ENCODE results near the gene RGS6. TPM values are rescaled to one million over a fixed set of nuclear protein-coding genes. Genes with fewer than 3 reads are reported as not detected.

The RGS6 gene
- total RNA-seq, 1 donor from 2014 or later = 0.34 TPM

- H3K9ac ChIP-seq (ENCODE audit: low read length) = no peak overlapping the region
- H3K27ac ChIP-seq (ENCODE audit: low read depth, low read length) = no peak overlapping the region
- peaks cover 5% of the 10 kb centered on the region for H3K9me3 Mint-ChIP-seq (ENCODE audit: unreplicated experiment)
- H3K4me3 Mint-ChIP-seq (ENCODE audit: unreplicated experiment) = no peak overlapping the region
- H3K27ac Mint-ChIP-seq (ENCODE audit: unreplicated experiment) = no peak overlapping the region
- no peak overlapping the region for H2AFZ ChIP-seq (ENCODE audit: low read depth, low read length)
- H3K4me3 ChIP-seq (ENCODE audit: insufficient read depth, low read depth, low read length) = no peak overlapping the region
- no peak for TF ChIP-seq EZH2 (IDR thresholded peaks at IDR 0.05; ENCODE audit: insufficient read depth, low read length)
- TF ChIP-seq CTCF (IDR thresholded peaks at IDR 0.05; ENCODE audit: insufficient read depth, low read depth, low read length) = no peak
- no peaks in the 10 kb centered on the region for H3K79me2 ChIP-seq (ENCODE audit: insufficient read depth, low read length)
- H3K4me1 ChIP-seq (ENCODE audit: insufficient read depth, low read length) = no peaks in the 10 kb centered on the region
- H3K36me3 ChIP-seq (ENCODE audit: insufficient read depth, low read length) = no peaks in the 10 kb centered on the region
- no peak for FAIRE-seq
- H3K4me2 ChIP-seq (ENCODE audit: low read length) = no peak overlapping the region
- H3K4me1 Mint-ChIP-seq (ENCODE audit: low read depth, unreplicated experiment) = peaks cover 3% of the 10 kb centered on the region
- DNase-seq (ENCODE audit: low read depth) = no peak
- no peaks in the 10 kb centered on the region for H3K27me3 ChIP-seq (ENCODE audit: insufficient read depth, low read length)
- peaks cover 13% of the 10 kb centered on the region for H3K27me3 Mint-ChIP-seq (ENCODE audit: low read depth, unreplicated experiment)
- no peaks in the 10 kb centered on the region for H3K9me3 ChIP-seq (ENCODE audit: insufficient read depth, low read depth, low read length)
- H3K36me3 Mint-ChIP-seq (ENCODE audit: low read depth, unreplicated experiment) = peaks cover 3% of the 10 kb centered on the region
- H4K20me1 ChIP-seq (ENCODE audit: insufficient read depth, low read length) = no peaks in the 10 kb centered on the region
Observed at GRCh38 chr14:72503271-72503670, 571.0 kb downstream of the RGS6 start.

DNA sequence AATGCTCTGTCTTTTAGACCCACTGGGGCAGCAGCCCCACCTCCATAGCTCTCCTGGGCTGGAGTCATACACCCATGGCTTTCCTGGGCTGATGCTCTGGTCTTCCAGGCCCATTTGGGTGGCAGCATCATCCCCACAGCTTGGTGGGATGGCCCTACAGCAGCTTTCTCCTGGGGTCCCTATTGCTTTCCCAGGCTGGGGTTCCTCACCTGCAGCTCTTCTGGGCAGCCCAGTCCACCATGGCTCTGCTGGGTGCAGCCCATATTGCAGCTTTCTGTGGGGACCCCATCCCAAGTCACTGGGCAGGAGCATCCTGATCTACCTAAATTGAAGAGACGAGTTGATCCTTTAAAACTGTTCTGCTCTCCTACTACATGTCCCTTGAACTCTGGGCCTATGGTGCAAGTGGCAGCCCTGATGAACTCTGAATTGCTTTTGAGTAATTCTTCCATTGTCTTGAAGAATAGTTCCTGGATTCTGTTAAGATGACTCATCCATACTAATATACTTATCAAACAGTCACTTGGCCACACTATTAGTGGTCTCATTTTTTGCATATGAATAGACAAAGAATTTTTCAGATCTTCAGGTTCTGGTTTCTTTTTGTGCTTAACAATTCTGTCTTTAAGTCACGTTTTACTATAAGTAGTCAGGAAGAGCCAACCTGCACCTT lies 571.6 kb downstream of the RGS6 start:
- Histone ChIP-seq H2AFZ (ENCODE audit: low read depth, low read length) (no peak overlapping the region), H3K36me3 (ENCODE audit: insufficient read depth, low read length) (no peaks in the 10 kb centered on the region), H3K27me3 (ENCODE audit: insufficient read depth, low read length) (no peaks in the 10 kb centered on the region), H3K9me3 (ENCODE audit: insufficient read depth, low read depth, low read length) (no peaks in the 10 kb centered on the region), H4K20me1 (ENCODE audit: insufficient read depth, low read length) (no peaks in the 10 kb centered on the region), H3K4me2 (ENCODE audit: low read length) (no peak overlapping the region), H3K27ac (ENCODE audit: low read depth, low read length) (no peak overlapping the region), H3K9ac (ENCODE audit: low read length) (no peak overlapping the region), H3K79me2 (ENCODE audit: insufficient read depth, low read length) (no peaks in the 10 kb centered on the region), H3K4me3 (ENCODE audit: insufficient read depth, low read depth, low read length) (no peak overlapping the region), H3K4me1 (ENCODE audit: insufficient read depth, low read length) (no peaks in the 10 kb centered on the region)
- Mint-ChIP-seq H3K4me1 (ENCODE audit: low read depth, unreplicated experiment) (peaks cover 3% of the 10 kb centered on the region), H3K4me3 (ENCODE audit: unreplicated experiment) (no peak overlapping the region), H3K27me3 (ENCODE audit: low read depth, unreplicated experiment) (peaks cover 13% of the 10 kb centered on the region), H3K27ac (ENCODE audit: unreplicated experiment) (no peak overlapping the region), H3K36me3 (ENCODE audit: low read depth, unreplicated experiment) (peaks cover 3% of the 10 kb centered on the region), H3K9me3 (ENCODE audit: unreplicated experiment) (peaks cover 5% of the 10 kb centered on the region)
- no peak for TF ChIP-seq EZH2 (IDR thresholded peaks at IDR 0.05; ENCODE audit: insufficient read depth, low read length)
- no peak for TF ChIP-seq CTCF (IDR thresholded peaks at IDR 0.05; ENCODE audit: insufficient read depth, low read depth, low read length)
- peak; percentile 47 for DNase-seq (ENCODE audit: low read depth)
- peak; percentile 26 for FAIRE-seq

GRCh38 chr14:72510566-72510965 lies 578.3 kb downstream of the RGS6 start:
- Histone ChIP-seq H3K27ac (ENCODE audit: low read depth, low read length) (no peak overlapping the region), H3K9ac (ENCODE audit: low read length) (no peak overlapping the region), H2AFZ (ENCODE audit: low read depth, low read length) (no peak overlapping the region), H4K20me1 (ENCODE audit: insufficient read depth, low read length) (no peaks in the 10 kb centered on the region), H3K27me3 (ENCODE audit: insufficient read depth, low read length) (peaks cover 16% of the 10 kb centered on the region), H3K36me3 (ENCODE audit: insufficient read depth, low read length) (no peaks in the 10 kb centered on the region), H3K79me2 (ENCODE audit: insufficient read depth, low read length) (no peaks in the 10 kb centered on the region), H3K4me2 (ENCODE audit: low read length) (no peak overlapping the region), H3K9me3 (ENCODE audit: insufficient read depth, low read depth, low read length) (no peaks in the 10 kb centered on the region), H3K4me1 (ENCODE audit: insufficient read depth, low read length) (peaks cover under 1% of the 10 kb centered on the region), H3K4me3 (ENCODE audit: insufficient read depth, low read depth, low read length) (no peak overlapping the region)
- peaks cover 20% of the 10 kb centered on the region for H3K27me3 Mint-ChIP-seq (ENCODE audit: low read depth, unreplicated experiment)
- peaks cover 2% of the 10 kb centered on the region for H3K9me3 Mint-ChIP-seq (ENCODE audit: unreplicated experiment)
- no peaks in the 10 kb centered on the region for H3K36me3 Mint-ChIP-seq (ENCODE audit: low read depth, unreplicated experiment)
- no peak overlapping the region for H3K27ac Mint-ChIP-seq (ENCODE audit: unreplicated experiment)
- no peak for TF ChIP-seq CTCF (IDR thresholded peaks at IDR 0.05; ENCODE audit: insufficient read depth, low read depth, low read length)
- TF ChIP-seq EZH2 (IDR thresholded peaks at IDR 0.05; ENCODE audit: insufficient read depth, low read length) = no peak
- H3K4me3 Mint-ChIP-seq (ENCODE audit: unreplicated experiment) = no peak overlapping the region
- peaks cover 5% of the 10 kb centered on the region for H3K4me1 Mint-ChIP-seq (ENCODE audit: low read depth, unreplicated experiment)
- FAIRE-seq (no peak), DNase-seq (ENCODE audit: low read depth) (no peak)

All from astrocyte (in vitro differentiated cells and primary cell).